Measurements from ENCODE around the gene SNUPN. TPM values are rescaled to one million over a fixed set of nuclear protein-coding genes. Genes with fewer than 3 reads are reported as not detected.

Gene SNUPN
- total and polyA plus RNA-seq, 10 of the 15 experiments (the other 5 are each of a cell fraction or from before 2014, with no cell fraction given): 19.0 to 50.3 (median 32.5) TPM

- no peaks in the 10 kb centered on the region for H3K4me1 ChIP-seq (ENCODE audit: control insufficient read depth, insufficient read depth, low read length)
- 77% methylated on average over 3 of the region's 4 CpGs for WGBS (ENCODE audit: insufficient coverage, insufficient replicate concordance, low lambda C conversion rate, missing lambda C conversion rate)
- DNase-seq (ENCODE audit: low read depth, low spot score): no peak
- H3K4me2 ChIP-seq (ENCODE audit: control insufficient read depth, insufficient read depth): peak overlapping the region; percentile 5; the same call in 1 of the 2 replicates
- H3K9me3 ChIP-seq (replicated peaks; ENCODE audit: control insufficient read depth, insufficient read depth, low read length): no peaks in the 10 kb centered on the region
- 0 out of 2 replicates have a peak, but pooled peaks have one; percentile 19 for TF ChIP-seq NBN (IDR thresholded peaks at IDR 0.05)
- TF ChIP-seq BMI1 (IDR thresholded peaks at IDR 0.05; ENCODE audit: borderline replicate concordance): no peak
- ChIA-PET POLR2A (interaction anchor here (0.7 to 5.0 kb wide), 7 partner anchors 11 to 694 kb away, joined by 3 to 110 read pairs (median 6); partner anchors contain the start of genes MAN2C1, SIN3A and SNUPN), SMC1A (ENCODE audit: uncharacterized antibody, unreplicated experiment) (interaction anchor here (0.6 to 3.9 kb wide), 13 partner anchors 10 to 616 kb away, joined by 3 to 27 read pairs (median 4); partner anchors contain the start of genes MAN2C1 and SIN3A), CTCF (interaction anchor here (0.6 to 5.5 kb wide), 17 partner anchors 10 to 371 kb away, joined by 3 to 86 read pairs (median 4); partner anchors contain the start of genes MAN2C1, SIN3A and SNUPN), RAD21 (ENCODE audit: unreplicated experiment) (interaction anchor here (0.7 to 5.1 kb wide), 9 partner anchors 9 to 273 kb away, joined by 3 to 69 read pairs (median 4); partner anchors contain the start of genes MAN2C1, SIN3A and SNUPN)
- no peak overlapping the region; the same call in 1 of the 2 replicates for H3K9ac ChIP-seq (ENCODE audit: control insufficient read depth, insufficient read depth, low read length)
- H4K20me1 ChIP-seq (ENCODE audit: control insufficient read depth, insufficient read depth): peaks cover 2% of the 10 kb centered on the region; the same call in 1 of the 2 replicates
- peaks cover 32% of the 10 kb centered on the region for H3K79me2 ChIP-seq (ENCODE audit: control insufficient read depth, insufficient read depth, low read length)
- in situ Hi-C loops (cut with MboI) (no loop called here), intact Hi-C loops (cut with micrococcal nuclease; ENCODE audit: unreplicated experiment) (loop anchor here (2.0 to 10.0 kb wide), 3 partner anchors 134 to 706 kb away; partner anchors contain the start of gene COX5A)
- H3K27ac ChIP-seq (ENCODE audit: control insufficient read depth, insufficient read depth): no peak overlapping the region
- no peak for FAIRE-seq
- no peaks in the 10 kb centered on the region for H3K27me3 ChIP-seq (replicated peaks in 1 of 2; ENCODE audit: control insufficient read depth in 2 of 2, insufficient read depth in 2 of 2, low read length in 1 of 2)
- ATAC-seq: no peak
- H3K4me3 ChIP-seq: peak overlapping the region; percentile 76
- no peak overlapping the region; the same call in 1 of the 2 replicates for H2AFZ ChIP-seq (ENCODE audit: control insufficient read depth, low read depth, low read length)
- H3K36me3 ChIP-seq (ENCODE audit: control insufficient read depth in 2 of 2, insufficient read depth in 2 of 2, low read length in 1 of 2): no peaks in the 10 kb centered on the region; a peak in 1 of 4 replicates
- no TSS peak for BruUV-seq (replicated peaks)
These were observed 15.6 kb upstream of the SNUPN start for GRCh38 chr15:75641179-75641503.

- FAIRE-seq (no peak), DNase-seq (ENCODE audit: low read depth, low spot score) (peak; percentile 52), ATAC-seq (peak; percentile 58)
- Histone ChIP-seq H4K20me1 (ENCODE audit: control insufficient read depth, insufficient read depth) (peaks cover 2% of the 10 kb centered on the region; the same call in 1 of the 2 replicates), H3K4me3 (peak overlapping the region; percentile 76), H3K4me1 (ENCODE audit: control insufficient read depth, insufficient read depth, low read length) (no peaks in the 10 kb centered on the region), H3K9me3 (replicated peaks; ENCODE audit: control insufficient read depth, insufficient read depth, low read length) (no peaks in the 10 kb centered on the region), H3K9ac (ENCODE audit: control insufficient read depth, insufficient read depth, low read length) (peak overlapping the region; percentile 89), H3K79me2 (ENCODE audit: control insufficient read depth, insufficient read depth, low read length) (peaks cover 32% of the 10 kb centered on the region), H3K4me2 (ENCODE audit: control insufficient read depth, insufficient read depth) (peak overlapping the region; percentile 5), H2AFZ (ENCODE audit: control insufficient read depth, low read depth, low read length) (peak overlapping the region; percentile 88), H3K36me3 (ENCODE audit: control insufficient read depth in 2 of 2, insufficient read depth in 2 of 2, low read length in 1 of 2) (no peaks in the 10 kb centered on the region; a peak in 1 of 4 replicates), H3K27ac (ENCODE audit: control insufficient read depth, insufficient read depth) (peak overlapping the region; percentile 75), H3K27me3 (replicated peaks in 1 of 2; ENCODE audit: control insufficient read depth in 2 of 2, insufficient read depth in 2 of 2, low read length in 1 of 2) (no peaks in the 10 kb centered on the region)
- WGBS (ENCODE audit: insufficient coverage, insufficient replicate concordance, low lambda C conversion rate, missing lambda C conversion rate): under 1% methylated on average over 17 of the region's 17 CpGs
- ChIA-PET CTCF (interaction anchor here (0.6 to 5.5 kb wide), 24 partner anchors 8 to 277 kb away, joined by 3 to 86 read pairs (median 4); partner anchors contain the start of genes MAN2C1, SIN3A and SNUPN), POLR2A (interaction anchor here (0.5 to 5.0 kb wide), 15 partner anchors 11 to 694 kb away, joined by 3 to 110 read pairs (median 4); partner anchors contain the start of genes MAN2C1, PTPN9, SIN3A and SNUPN), RAD21 (ENCODE audit: unreplicated experiment) (interaction anchor here (0.6 to 5.1 kb wide), 15 partner anchors 10 to 611 kb away, joined by 3 to 69 read pairs (median 4); partner anchors contain the start of genes MAN2C1, SIN3A and SNUPN), SMC1A (ENCODE audit: uncharacterized antibody, unreplicated experiment) (interaction anchor here (0.7 to 3.9 kb wide), 17 partner anchors 10 to 273 kb away, joined by 3 to 27 read pairs (median 4); partner anchors contain the start of genes MAN2C1, SIN3A and SNUPN)
- in situ Hi-C loops (cut with MboI): no loop called here
- intact Hi-C loops (cut with micrococcal nuclease; ENCODE audit: unreplicated experiment): loop anchor here (1.0 to 10.0 kb wide), 5 partner anchors 15 to 706 kb away; partner anchors contain the start of genes COX5A, MAN2C1 and SNUPN
- BruUV-seq (replicated peaks): TSS peak; percentile 95
- TF ChIP-seq ZBTB4 (CRISPR knock-in tag; IDR thresholded peaks at IDR 0.05) (no peak), LARP7 (IDR thresholded peaks at IDR 0.05) (0 out of 2 replicates have a peak, but pooled peaks have one; percentile 29), POLR2AphosphoS2 (IDR thresholded peaks at IDR 0.05; ENCODE audit: low read depth, low read length) (no peak), ZNF687 (IDR thresholded peaks at IDR 0.05) (0 out of 2 replicates have a peak, but pooled peaks have one; percentile 9)
These were observed 15.1 kb upstream of the SNUPN start for GRCh38 chr15:75640483-75641178.
